Measurements from ENCODE around the gene LMF1. TPM values are rescaled to one million over a fixed set of nuclear protein-coding genes. Genes with fewer than 3 reads are reported as not detected.
"Not testable (repeated sequence)": the region's sequence is repeated elsewhere in the genome, so short reads cannot be mapped to it uniquely, and the experiment has no call there.

The LMF1 gene
- total RNA-seq, 4 donors from 2014 or later = 14.9 to 33.7 (median 27.1) TPM

GRCh38 chr16:860891-861290 is 109.9 kb downstream of the LMF1 start:
- ATAC-seq (ENCODE audit: low FRiP score) (no peak), DNase-seq (ENCODE audit: low spot score) (no peak)
- TF ChIP-seq CTCF (IDR thresholded peaks at IDR 0.05) = no peak

- not testable (repeated sequence) for ATAC-seq (ENCODE audit: low FRiP score); DNase-seq (ENCODE audit: low spot score)
These were observed 111.8 kb downstream of the LMF1 start for GRCh38 chr16:858971-859370.

- not testable (repeated sequence) for ATAC-seq (ENCODE audit: low FRiP score); DNase-seq (ENCODE audit: low spot score)
These were observed 112.3 kb downstream of the LMF1 start for GRCh38 chr16:858441-858840.

GRCh38 chr16:856811-857210 is 114.0 kb downstream of the LMF1 start:
- DNase-seq (ENCODE audit: low spot score) (no peak), ATAC-seq (ENCODE audit: low FRiP score) (no peak)
- no peak for TF ChIP-seq CTCF (IDR thresholded peaks at IDR 0.05)

GRCh38 chr16:856101-856500 is 114.7 kb downstream of the LMF1 start:
- TF ChIP-seq CTCF (IDR thresholded peaks at IDR 0.05) = no peak
- DNase-seq (ENCODE audit: low spot score) (no peak), ATAC-seq (ENCODE audit: low FRiP score) (no peak)

- DNase-seq (ENCODE audit: low spot score) = no peak
- ATAC-seq (ENCODE audit: low FRiP score) = no peak
- TF ChIP-seq CTCF (IDR thresholded peaks at IDR 0.05) = no peak
These were observed 115.3 kb downstream of the LMF1 start for GRCh38 chr16:855471-855870.

- ATAC-seq (ENCODE audit: low FRiP score) (no peak), DNase-seq (ENCODE audit: low spot score) (no peak)
- no peak for TF ChIP-seq CTCF (IDR thresholded peaks at IDR 0.05)
These were observed 115.9 kb downstream of the LMF1 start for GRCh38 chr16:854808-855410.

- no peak for DNase-seq (ENCODE audit: low spot score)
- no peak for TF ChIP-seq CTCF (IDR thresholded peaks at IDR 0.05)
- ATAC-seq (ENCODE audit: low FRiP score) = no peak
These were observed 116.6 kb downstream of the LMF1 start for GRCh38 chr16:853981-854807.
